Tibial nerve (tissue), 4 donors: ENCODE measurements around the gene PRDM11. TPM values are rescaled to one million over a fixed set of nuclear protein-coding genes. Genes with fewer than 3 reads are reported as not detected.

Experiments
- DNase-seq, 2 donors: peaks; one replicate each; pipeline ENCODE4 v3.0.0-alpha.2; 2019; ENCODE audit warnings: low spot score in 2 of 2
- H3K27ac ChIP-seq, 4 donors: fragments of 200-600 bp; sonication (generic) in 3 of 4; one replicate each; pipeline ENCODE4 v1.5.1; 2017 to 2019; ENCODE audit warnings: mild to moderate bottlenecking in 1 of 4
- H3K27me3 ChIP-seq, 2 donors: fragments of 200-600 bp; sonication (generic) in 1 of 2; one replicate each; pipeline versions ENCODE4 v1.5.1 to v1.6.0; 2017 to 2019
- H3K36me3 ChIP-seq, 3 donors: fragments of 200-600 bp; sonication (generic); one replicate each; pipeline ENCODE4 v1.5.1; 2018 to 2019
- H3K4me1 ChIP-seq, 4 donors: fragments of 200-600 bp; sonication (generic) in 3 of 4; one replicate each; pipeline ENCODE4 v1.5.1; 2017 to 2019
- H3K4me3 ChIP-seq, 4 donors: fragments of 200-600 bp; sonication (generic) in 3 of 4; one replicate each; pipeline ENCODE4 v1.5.1; 2017 to 2019; ENCODE audit warnings: mild to moderate bottlenecking in 1 of 4, moderate library complexity in 1 of 4
- H3K9me3 ChIP-seq, 4 donors: fragments of 200-600 bp; sonication (generic) in 3 of 4; one replicate each; pipeline ENCODE4 v1.5.1; 2017 to 2019
- EP300 ChIP-seq, 2 donors: sonication (generic); formaldehyde crosslinking; IDR thresholded peaks; one replicate each; pipeline ENCODE4 v1.6.1; 2017; ENCODE audit warnings: antibody characterized with exemption in 2 of 2, mild to moderate bottlenecking in 1 of 2
- POLR2A ChIP-seq, 2 donors: fragments of 450-650 bp; IDR thresholded peaks; one replicate each; pipeline ENCODE4 v1.6.1; 2017; ENCODE audit warnings: antibody characterized with exemption in 2 of 2, mild to moderate bottlenecking in 2 of 2, moderate library complexity in 2 of 2
- WGBS, 2 donors: methylation state at CpG; one replicate each; pipeline ENCODE4 v1.1.5; 2018; 5-methylcytosine and 5-hydroxymethylcytosine counted together
- total RNA-seq, 4 donors: library from RNA; depleted of rRNA; stranded (reverse); fragments of >200 nt; gene quantifications; one replicate each; pipeline ENCODE4 v1.1.0, GENCODE V29; 2016
- TF ChIP-seq, protein P1 (sequence below), 5 experiments: fragments of 200-600 bp in 3 of 5; fragments of 450-650 bp in 2 of 5; sonication (generic) in 3 of 5; IDR thresholded peaks; one replicate each; pipeline ENCODE4 v1.5.1; 2016 to 2019; ENCODE audit warnings: antibody characterized with exemption in 5 of 5, mild to moderate bottlenecking in 3 of 5, moderate library complexity in 2 of 5

The PRDM11 gene
- 10 to 100 TPM; 17.5 to 26.1 (median 25.8) TPM for total RNA-seq

GRCh38 chr11:45146072-45147016 lies at the start of gene PRDM11:
Gene PRDM11 (plus strand): TSS chr11:45146639. CDS start chr11:45181767, 35,128 bp downstream.
- DNase-seq, result no peak
- H3K4me1 ChIP-seq, result peaks cover 0 to 29% (median 19%) of the 10 kb centered on the region in 4 donors
- H3K27me3 ChIP-seq, result no peaks in the 10 kb centered on the region
- peak within 1 kb of the TSS; percentile 92 to 99 (median 98) for H3K27ac ChIP-seq
- no peaks in the 10 kb centered on the region for H3K9me3 ChIP-seq
- WGBS, 2 donors, result 0% methylated on average over 49 to 57 of the region's 93 CpGs
- no peaks in the 10 kb centered on the region for H3K36me3 ChIP-seq
- H3K4me3 ChIP-seq, result peak within 1 kb of the TSS; percentile 79 to 84 (median 82)
- TF ChIP-seq POLR2A (IDR thresholded peaks at IDR 0.05), result peak in 1 of 2 donors; percentile 22
- no peak for TF ChIP-seq EP300 (IDR thresholded peaks at IDR 0.05)
- TF ChIP-seq, protein P1, sequence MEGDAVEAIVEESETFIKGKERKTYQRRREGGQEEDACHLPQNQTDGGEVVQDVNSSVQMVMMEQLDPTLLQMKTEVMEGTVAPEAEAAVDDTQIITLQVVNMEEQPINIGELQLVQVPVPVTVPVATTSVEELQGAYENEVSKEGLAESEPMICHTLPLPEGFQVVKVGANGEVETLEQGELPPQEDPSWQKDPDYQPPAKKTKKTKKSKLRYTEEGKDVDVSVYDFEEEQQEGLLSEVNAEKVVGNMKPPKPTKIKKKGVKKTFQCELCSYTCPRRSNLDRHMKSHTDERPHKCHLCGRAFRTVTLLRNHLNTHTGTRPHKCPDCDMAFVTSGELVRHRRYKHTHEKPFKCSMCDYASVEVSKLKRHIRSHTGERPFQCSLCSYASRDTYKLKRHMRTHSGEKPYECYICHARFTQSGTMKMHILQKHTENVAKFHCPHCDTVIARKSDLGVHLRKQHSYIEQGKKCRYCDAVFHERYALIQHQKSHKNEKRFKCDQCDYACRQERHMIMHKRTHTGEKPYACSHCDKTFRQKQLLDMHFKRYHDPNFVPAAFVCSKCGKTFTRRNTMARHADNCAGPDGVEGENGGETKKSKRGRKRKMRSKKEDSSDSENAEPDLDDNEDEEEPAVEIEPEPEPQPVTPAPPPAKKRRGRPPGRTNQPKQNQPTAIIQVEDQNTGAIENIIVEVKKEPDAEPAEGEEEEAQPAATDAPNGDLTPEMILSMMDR (IDR thresholded peaks at IDR 0.05), result no peak

GRCh38 chr11:45097721-45098493 lies 48.5 kb upstream of the PRDM11 start:
- WGBS, 2 donors, result 33 to 35% methylated on average over 10 of the region's 10 CpGs
- H3K4me1 ChIP-seq, result peaks cover 0 to 13% (median 10%) of the 10 kb centered on the region in 4 donors
- no peaks in the 10 kb centered on the region for H3K9me3 ChIP-seq
- H3K27ac ChIP-seq, result no peak overlapping the region
- no peak for TF ChIP-seq POLR2A (IDR thresholded peaks at IDR 0.05)
- TF ChIP-seq EP300 (IDR thresholded peaks at IDR 0.05), result no peak
- TF ChIP-seq, protein P1 (IDR thresholded peaks at IDR 0.05), result peak in 1 of 5 experiments; percentile 21
- H3K4me3 ChIP-seq, result no peak overlapping the region
- no peaks in the 10 kb centered on the region for H3K36me3 ChIP-seq
- H3K27me3 ChIP-seq, result peaks cover 0 to 16% of the 10 kb centered on the region in 2 donors
- DNase-seq, result peak in 1 of 2 donors; percentile 73

DNA sequence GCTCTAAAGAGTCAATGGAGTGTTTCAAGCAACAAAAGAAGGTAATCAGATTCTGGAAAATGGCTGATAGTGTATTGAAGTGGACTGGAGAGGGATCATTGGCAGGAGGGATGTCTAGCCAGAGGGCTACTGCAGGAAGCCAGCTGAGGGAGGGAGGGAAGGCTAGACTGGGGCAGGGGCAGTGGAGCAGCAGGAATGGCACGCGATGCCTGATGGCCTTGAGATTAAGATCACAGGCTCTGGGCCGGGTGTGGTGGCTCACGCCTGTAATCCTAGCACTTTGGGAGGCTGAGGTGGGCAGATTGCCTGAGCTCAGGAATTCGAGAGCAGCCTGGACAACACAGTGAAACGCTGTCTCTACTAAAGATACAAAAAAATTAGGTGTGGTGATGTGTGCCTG lies 47.5 kb upstream of the PRDM11 start:
- H3K4me1 ChIP-seq, result peaks cover 0 to 11% (median 8%) of the 10 kb centered on the region in 4 donors
- 85 to 92% methylated on average over 6 of the region's 6 CpGs for WGBS, 2 donors
- DNase-seq, result no peak
- H3K4me3 ChIP-seq, result no peak overlapping the region
- H3K9me3 ChIP-seq, result no peaks in the 10 kb centered on the region
- no peaks in the 10 kb centered on the region for H3K36me3 ChIP-seq
- peaks cover 0 to 19% of the 10 kb centered on the region in 2 donors for H3K27me3 ChIP-seq
- no peak for TF ChIP-seq EP300 (IDR thresholded peaks at IDR 0.05)
- TF ChIP-seq, protein P1 (IDR thresholded peaks at IDR 0.05), result no peak
- TF ChIP-seq POLR2A (IDR thresholded peaks at IDR 0.05), result no peak
- no peak overlapping the region for H3K27ac ChIP-seq

DNA sequence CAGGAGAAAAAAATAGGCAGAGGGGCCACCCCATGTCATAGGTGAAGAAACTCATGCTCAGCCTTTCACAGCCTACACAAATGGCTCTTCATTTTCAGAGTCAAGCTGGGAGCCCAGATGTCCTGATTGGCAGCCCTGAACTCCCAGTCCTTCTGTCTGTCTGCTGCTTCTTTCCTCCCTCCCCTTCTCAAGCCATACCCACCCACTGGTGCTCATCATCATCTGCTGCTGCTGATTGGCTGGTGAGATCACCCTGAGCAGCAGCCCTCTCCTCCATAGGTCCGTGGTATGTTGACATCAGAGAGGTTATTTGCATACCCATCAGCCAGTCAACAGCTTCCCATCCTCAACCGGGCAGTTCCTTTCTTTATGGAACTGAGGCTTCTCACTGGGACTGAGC lies 46.1 kb upstream of the PRDM11 start:
- TF ChIP-seq POLR2A (IDR thresholded peaks at IDR 0.05), result no peak
- TF ChIP-seq, protein P1 (IDR thresholded peaks at IDR 0.05), result no peak
- no peak for TF ChIP-seq EP300 (IDR thresholded peaks at IDR 0.05)
- DNase-seq, result peak in 1 of 2 donors; percentile 3
- Histone ChIP-seq H3K27me3 (peaks cover 0 to 22% of the 10 kb centered on the region in 2 donors), H3K4me1 (peaks cover 0 to 11% (median 9%) of the 10 kb centered on the region in 4 donors), H3K4me3 (no peak overlapping the region), H3K27ac (no peak overlapping the region), H3K9me3 (no peaks in the 10 kb centered on the region), H3K36me3 (no peaks in the 10 kb centered on the region)
- WGBS, 2 donors, result 25 to 38% methylated on average over 2 of the region's 2 CpGs
